T-helper 2 cell treated with Interferon-gamma antibody and Interleukin-4, amounts not matched to agents 5 μg/mL and 100 μg/mL, for 36 hours (primary cell): ENCODE results near the gene TSHZ3.
A peak's percentile ranks its signal among the peaks of the same experiment; 100 is the strongest.

Source experiments
- DNase-seq: peaks from one replicate; pipeline ENCODE4 v3.0.0; 2021; ENCODE audit warnings: low spot score
- H3K27ac Mint-ChIP-seq: one replicate; pipeline ENCODE4 v1.8.0; 2021; ENCODE audit warnings: mild to moderate bottlenecking, mixed read lengths
- H3K27me3 Mint-ChIP-seq: one replicate; pipeline ENCODE4 v1.8.0; 2021; ENCODE audit warnings: low read depth, mixed read lengths
- H3K36me3 Mint-ChIP-seq: one replicate; pipeline ENCODE4 v1.8.0; 2021; ENCODE audit warnings: low read depth, mixed read lengths
- H3K4me1 Mint-ChIP-seq: one replicate; pipeline ENCODE4 v1.8.0; 2021; ENCODE audit warnings: low read depth, mixed read lengths
- H3K4me3 Mint-ChIP-seq: one replicate; pipeline ENCODE4 v1.8.0; 2022; ENCODE audit warnings: mild to moderate bottlenecking, moderate library complexity, mixed read lengths
- H3K9me3 Mint-ChIP-seq: one replicate; pipeline ENCODE4 v1.8.0; 2021; ENCODE audit warnings: mixed read lengths

Gene TSHZ3

GRCh38 chr19:31351056-31351854 lies 2.0 kb upstream of the TSHZ3 start:
- H3K4me1 Mint-ChIP-seq = peaks cover 16% of the 10 kb centered on the region
- peak overlapping the region; percentile 79 for H3K27ac Mint-ChIP-seq
- no peaks in the 10 kb centered on the region for H3K9me3 Mint-ChIP-seq
- H3K4me3 Mint-ChIP-seq = peak overlapping the region; percentile 93
- peaks cover 75% of the 10 kb centered on the region for H3K27me3 Mint-ChIP-seq
- DNase-seq = no peak
- peaks cover 1% of the 10 kb centered on the region for H3K36me3 Mint-ChIP-seq

GRCh38 chr19:31350693-31351055 lies 1.4 kb upstream of the TSHZ3 start:
- Mint-ChIP-seq H3K9me3 (no peaks in the 10 kb centered on the region), H3K36me3 (peaks cover 1% of the 10 kb centered on the region), H3K27me3 (peaks cover 75% of the 10 kb centered on the region), H3K4me3 (no peak overlapping the region), H3K4me1 (peaks cover 16% of the 10 kb centered on the region), H3K27ac (no peak overlapping the region)
- peak; percentile 38 for DNase-seq

GRCh38 chr19:31350033-31350692 lies 927 bp upstream of the TSHZ3 start:
- H3K27ac Mint-ChIP-seq = no peak overlapping the region
- peaks cover 71% of the 10 kb centered on the region for H3K27me3 Mint-ChIP-seq
- H3K4me3 Mint-ChIP-seq = no peak overlapping the region
- H3K4me1 Mint-ChIP-seq = peaks cover 16% of the 10 kb centered on the region
- H3K9me3 Mint-ChIP-seq = no peaks in the 10 kb centered on the region
- DNase-seq = no peak
- H3K36me3 Mint-ChIP-seq = peaks cover 1% of the 10 kb centered on the region

- no peak overlapping the region for H3K27ac Mint-ChIP-seq
- H3K4me3 Mint-ChIP-seq = peak overlapping the region; percentile 81
- peaks cover 1% of the 10 kb centered on the region for H3K36me3 Mint-ChIP-seq
- peaks cover 69% of the 10 kb centered on the region for H3K27me3 Mint-ChIP-seq
- peak; percentile 10 for DNase-seq
- H3K4me1 Mint-ChIP-seq = peaks cover 14% of the 10 kb centered on the region
- no peaks in the 10 kb centered on the region for H3K9me3 Mint-ChIP-seq
Measured at GRCh38 chr19:31348481-31349159, 616 bp downstream of the TSHZ3 start.

- H3K4me3 Mint-ChIP-seq = peak overlapping the region; percentile 81
- no peaks in the 10 kb centered on the region for H3K9me3 Mint-ChIP-seq
- H3K27ac Mint-ChIP-seq = no peak overlapping the region
- no peak for DNase-seq
- peaks cover 1% of the 10 kb centered on the region for H3K36me3 Mint-ChIP-seq
- peaks cover 66% of the 10 kb centered on the region for H3K27me3 Mint-ChIP-seq
- H3K4me1 Mint-ChIP-seq = peaks cover 14% of the 10 kb centered on the region
Measured at GRCh38 chr19:31347828-31348392, 1.3 kb downstream of the TSHZ3 start.

GRCh38 chr19:31347354-31347753 lies 1.9 kb downstream of the TSHZ3 start:
- peaks cover 14% of the 10 kb centered on the region for H3K4me1 Mint-ChIP-seq
- peaks cover 1% of the 10 kb centered on the region for H3K36me3 Mint-ChIP-seq
- DNase-seq = no peak
- H3K27me3 Mint-ChIP-seq = peaks cover 64% of the 10 kb centered on the region
- H3K4me3 Mint-ChIP-seq = peak overlapping the region; percentile 81
- H3K27ac Mint-ChIP-seq = no peak overlapping the region
- H3K9me3 Mint-ChIP-seq = no peaks in the 10 kb centered on the region

GRCh38 chr19:31346184-31347059 lies 2.8 kb downstream of the TSHZ3 start:
- peaks cover 63% of the 10 kb centered on the region for H3K27me3 Mint-ChIP-seq
- no peak overlapping the region for H3K27ac Mint-ChIP-seq
- DNase-seq = no peak
- no peaks in the 10 kb centered on the region for H3K9me3 Mint-ChIP-seq
- H3K36me3 Mint-ChIP-seq = peaks cover 1% of the 10 kb centered on the region
- H3K4me1 Mint-ChIP-seq = peaks cover 13% of the 10 kb centered on the region
- no peak overlapping the region for H3K4me3 Mint-ChIP-seq

- no peak overlapping the region for H3K4me3 Mint-ChIP-seq
- H3K27me3 Mint-ChIP-seq = peaks cover 69% of the 10 kb centered on the region
- peaks cover 23% of the 10 kb centered on the region for H3K4me1 Mint-ChIP-seq
- H3K36me3 Mint-ChIP-seq = no peaks in the 10 kb centered on the region
- H3K9me3 Mint-ChIP-seq = no peaks in the 10 kb centered on the region
- no peak overlapping the region for H3K27ac Mint-ChIP-seq
- no peak for DNase-seq
Measured at GRCh38 chr19:31344403-31344802, 4.8 kb downstream of the TSHZ3 start.

- H3K4me3 Mint-ChIP-seq = no peak overlapping the region
- H3K4me1 Mint-ChIP-seq = peaks cover 19% of the 10 kb centered on the region
- H3K9me3 Mint-ChIP-seq = no peaks in the 10 kb centered on the region
- H3K27ac Mint-ChIP-seq = no peak overlapping the region
- peaks cover 68% of the 10 kb centered on the region for H3K27me3 Mint-ChIP-seq
- no peaks in the 10 kb centered on the region for H3K36me3 Mint-ChIP-seq
- DNase-seq = no peak
Measured at GRCh38 chr19:31342926-31343325, 6.3 kb downstream of the TSHZ3 start.

- Mint-ChIP-seq H3K36me3 (no peaks in the 10 kb centered on the region), H3K9me3 (no peaks in the 10 kb centered on the region), H3K27ac (peak overlapping the region; percentile 75), H3K4me3 (peak overlapping the region; percentile 25), H3K27me3 (peaks cover 55% of the 10 kb centered on the region), H3K4me1 (peaks cover 16% of the 10 kb centered on the region)
- DNase-seq = no peak
Measured at GRCh38 chr19:31340042-31341025, 8.9 kb downstream of the TSHZ3 start.

- H3K27me3 Mint-ChIP-seq = peaks cover 47% of the 10 kb centered on the region
- no peaks in the 10 kb centered on the region for H3K9me3 Mint-ChIP-seq
- no peaks in the 10 kb centered on the region for H3K36me3 Mint-ChIP-seq
- no peak overlapping the region for H3K4me3 Mint-ChIP-seq
- no peak overlapping the region for H3K27ac Mint-ChIP-seq
- DNase-seq = no peak
- H3K4me1 Mint-ChIP-seq = peaks cover 16% of the 10 kb centered on the region
Measured at GRCh38 chr19:31339411-31339810, 9.8 kb downstream of the TSHZ3 start.

GRCh38 chr19:31338069-31338776 lies 11.0 kb downstream of the TSHZ3 start:
- H3K27me3 Mint-ChIP-seq = peaks cover 39% of the 10 kb centered on the region
- H3K4me3 Mint-ChIP-seq = no peak overlapping the region
- H3K4me1 Mint-ChIP-seq = peaks cover 16% of the 10 kb centered on the region
- no peak overlapping the region for H3K27ac Mint-ChIP-seq
- DNase-seq = no peak
- no peaks in the 10 kb centered on the region for H3K9me3 Mint-ChIP-seq
- H3K36me3 Mint-ChIP-seq = no peaks in the 10 kb centered on the region
